Activated naive CD4-positive, alpha-beta T cell treated with anti-CD3 and anti-CD28 coated beads, Interleukin-2, amount 50 U/mL, for 24 hours (primary cell): ENCODE measurements around the gene CCDC60.
"Not testable (repeated sequence)": the region's sequence is repeated elsewhere in the genome, so short reads cannot be mapped to it uniquely, and the experiment has no call there.

Source experiments
- H3K27ac Mint-ChIP-seq: one replicate; pipeline ENCODE4 v1.8.0; 2021; ENCODE audit warnings: mild to moderate bottlenecking, mixed read lengths
- H3K27me3 Mint-ChIP-seq: one replicate; pipeline ENCODE4 v1.8.0; 2021; ENCODE audit warnings: mixed read lengths
- H3K36me3 Mint-ChIP-seq: one replicate; pipeline ENCODE4 v1.8.0; 2021; ENCODE audit warnings: mixed read lengths
- H3K4me1 Mint-ChIP-seq: one replicate; pipeline ENCODE4 v1.8.0; 2021; ENCODE audit warnings: mixed read lengths
- H3K4me3 Mint-ChIP-seq: one replicate; pipeline ENCODE4 v1.8.0; 2021; ENCODE audit warnings: mild to moderate bottlenecking, mixed read lengths
- H3K9me3 Mint-ChIP-seq: one replicate; pipeline ENCODE4 v1.8.0; 2021; ENCODE audit warnings: mixed read lengths

CCDC60 gene

DNA sequence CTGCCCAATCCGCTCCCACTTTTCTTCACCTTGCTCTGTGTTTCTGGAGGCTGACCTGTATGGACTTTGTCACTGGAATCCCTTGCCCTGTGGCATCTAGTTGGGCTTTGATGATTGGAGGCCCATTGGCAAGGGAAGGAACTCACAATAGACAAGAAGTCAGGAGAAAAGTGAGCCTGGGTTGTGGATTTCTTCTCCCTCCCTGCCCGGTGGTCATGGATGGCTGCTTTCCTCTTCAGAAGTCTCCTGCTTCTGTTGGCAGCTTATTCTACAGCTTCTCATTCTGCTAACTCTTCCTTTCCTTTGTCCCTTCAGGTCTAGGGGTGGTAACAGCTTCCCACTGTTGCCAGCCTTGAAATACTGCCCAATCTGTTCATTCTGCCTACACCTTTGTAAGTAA, 13.9 kb upstream of the CCDC60 start:
- Mint-ChIP-seq H3K4me1 (no peaks in the 10 kb centered on the region), H3K9me3 (no peaks in the 10 kb centered on the region), H3K27me3 (peaks cover 3% of the 10 kb centered on the region), H3K36me3 (no peaks in the 10 kb centered on the region), H3K27ac (no peak overlapping the region), H3K4me3 (no peak overlapping the region)

GRCh38 chr12:119322301-119322723, 12.2 kb upstream of the CCDC60 start:
- H3K4me3 Mint-ChIP-seq = no peak overlapping the region

DNA sequence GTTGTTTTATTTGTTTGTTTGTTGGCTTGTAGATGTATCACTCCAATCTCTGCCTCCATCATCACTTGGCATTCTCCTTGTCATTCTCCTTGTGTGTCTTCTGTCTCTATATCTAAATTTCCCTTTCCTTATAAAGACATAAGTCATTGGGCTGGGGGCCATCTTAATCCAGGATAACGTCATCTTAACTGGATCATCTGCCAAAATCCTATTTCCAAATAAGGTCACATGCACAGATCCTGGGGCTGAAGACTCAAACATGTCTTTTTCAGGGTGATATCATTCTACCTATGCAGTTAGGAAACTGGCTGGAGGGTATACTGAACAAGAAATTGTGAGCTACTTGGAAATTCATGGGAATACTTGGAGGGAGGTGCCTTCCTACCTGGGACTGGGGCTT, 8.7 kb upstream of the CCDC60 start:
- Mint-ChIP-seq H3K4me1 (no peaks in the 10 kb centered on the region), H3K27me3 (peaks cover 7% of the 10 kb centered on the region), H3K36me3 (no peaks in the 10 kb centered on the region), H3K4me3 (no peak overlapping the region), H3K9me3 (peaks cover 5% of the 10 kb centered on the region), H3K27ac (no peak overlapping the region)

More at GRCh38 chr12:119322301-119322723, 12.2 kb upstream of the CCDC60 start:
- Mint-ChIP-seq H3K4me1 (no peaks in the 10 kb centered on the region), H3K27ac (no peak overlapping the region), H3K36me3 (no peaks in the 10 kb centered on the region), H3K27me3 (peaks cover 5% of the 10 kb centered on the region), H3K9me3 (no peaks in the 10 kb centered on the region)

GRCh38 chr12:119326341-119326740, 8.2 kb upstream of the CCDC60 start:
- Mint-ChIP-seq H3K4me3 (no peak overlapping the region), H3K4me1 (no peaks in the 10 kb centered on the region), H3K27ac (no peak overlapping the region), H3K27me3 (peaks cover 7% of the 10 kb centered on the region), H3K36me3 (no peaks in the 10 kb centered on the region), H3K9me3 (peaks cover 5% of the 10 kb centered on the region)

DNA sequence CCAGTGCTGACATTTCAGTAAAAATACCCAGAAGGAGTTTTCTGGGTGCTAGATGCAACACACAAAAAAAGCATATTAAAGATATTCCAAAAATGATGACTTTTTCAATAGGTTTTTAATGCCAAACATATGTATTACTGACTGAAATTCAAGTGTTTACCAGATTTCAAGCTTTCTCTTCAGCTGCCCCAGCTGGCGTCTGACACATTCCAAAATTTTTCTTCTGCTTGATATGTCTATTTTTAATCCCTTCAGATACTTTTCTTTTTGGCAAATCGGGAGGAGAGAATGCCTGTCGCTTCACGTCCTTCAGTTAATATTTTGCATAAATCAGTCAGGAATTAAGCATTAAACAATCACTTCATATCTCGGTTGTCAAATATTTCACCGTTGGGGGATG, 7.1 kb upstream of the CCDC60 start:
- H3K27ac Mint-ChIP-seq = no peak overlapping the region

GRCh38 chr12:119328111-119328510, 6.4 kb upstream of the CCDC60 start:
- Mint-ChIP-seq H3K9me3 (peaks cover 5% of the 10 kb centered on the region), H3K36me3 (no peaks in the 10 kb centered on the region), H3K27me3 (peaks cover 10% of the 10 kb centered on the region), H3K4me1 (no peaks in the 10 kb centered on the region), H3K4me3 (no peak overlapping the region), H3K27ac (no peak overlapping the region)

More for the DNA sequence above, 7.1 kb upstream of the CCDC60 start:
- Mint-ChIP-seq H3K4me3 (no peak overlapping the region), H3K36me3 (no peaks in the 10 kb centered on the region), H3K27me3 (peaks cover 6% of the 10 kb centered on the region), H3K9me3 (peaks cover 5% of the 10 kb centered on the region), H3K4me1 (no peaks in the 10 kb centered on the region)

- H3K27me3 Mint-ChIP-seq = peaks cover 2% of the 10 kb centered on the region
- no peak overlapping the region for H3K4me3 Mint-ChIP-seq
- no peaks in the 10 kb centered on the region for H3K36me3 Mint-ChIP-seq
- H3K27ac Mint-ChIP-seq = no peak overlapping the region
- H3K4me1 Mint-ChIP-seq = no peaks in the 10 kb centered on the region
- H3K9me3 Mint-ChIP-seq = no peaks in the 10 kb centered on the region
These were observed 4.2 kb downstream of the CCDC60 start for GRCh38 chr12:119338593-119339363.

DNA sequence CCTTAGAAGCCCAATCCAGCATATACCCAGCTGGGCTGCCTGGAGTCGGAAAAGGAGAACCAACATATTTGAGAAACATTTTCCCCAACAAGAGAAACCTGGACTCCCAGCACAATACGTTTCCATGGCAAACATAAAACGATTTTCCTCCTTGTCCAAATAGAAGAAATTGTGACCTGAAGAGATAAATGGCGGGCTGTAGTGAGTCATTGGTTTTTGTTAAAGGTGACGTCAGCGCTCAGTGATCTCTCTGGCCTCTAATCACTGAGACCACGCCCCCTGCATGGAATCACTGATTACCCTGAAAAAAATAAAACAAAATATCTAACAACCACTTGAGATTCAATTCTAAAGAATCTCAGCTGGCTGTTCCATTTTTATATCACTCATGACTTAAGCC, 6.0 kb downstream of the CCDC60 start:
- Mint-ChIP-seq H3K4me3 (no peak overlapping the region), H3K4me1 (no peaks in the 10 kb centered on the region), H3K9me3 (no peaks in the 10 kb centered on the region), H3K36me3 (no peaks in the 10 kb centered on the region), H3K27ac (no peak overlapping the region), H3K27me3 (peaks cover 1% of the 10 kb centered on the region)

GRCh38 chr12:119341020-119341419, 6.5 kb downstream of the CCDC60 start:
- Mint-ChIP-seq H3K27ac (no peak overlapping the region), H3K4me1 (no peaks in the 10 kb centered on the region), H3K36me3 (no peaks in the 10 kb centered on the region), H3K27me3 (peaks cover 1% of the 10 kb centered on the region), H3K9me3 (no peaks in the 10 kb centered on the region), H3K4me3 (no peak overlapping the region)

DNA sequence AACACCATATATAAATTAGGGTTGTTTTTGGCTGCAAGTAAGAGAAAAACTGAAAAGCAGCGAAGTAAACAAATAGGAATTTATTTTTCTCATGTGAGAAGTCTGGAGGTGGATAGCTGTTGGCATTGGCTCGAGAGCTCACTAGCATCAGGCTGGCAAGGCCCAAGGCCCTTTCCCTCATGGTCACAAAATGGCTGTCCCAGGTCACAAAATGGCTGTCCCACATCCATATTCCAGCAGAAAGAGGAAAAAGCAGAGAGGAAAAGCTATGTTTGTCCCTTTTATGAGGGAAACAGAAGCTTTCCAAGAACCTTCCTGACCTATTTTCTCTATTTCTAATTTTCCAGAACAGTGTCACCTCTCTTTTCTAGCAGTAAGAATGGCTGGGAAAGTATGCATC, 7.5 kb downstream of the CCDC60 start:
- H3K27me3 Mint-ChIP-seq = peaks cover 1% of the 10 kb centered on the region
- H3K4me1 Mint-ChIP-seq = no peaks in the 10 kb centered on the region
- H3K27ac Mint-ChIP-seq = no peak overlapping the region
- H3K4me3 Mint-ChIP-seq = no peak overlapping the region
- no peaks in the 10 kb centered on the region for H3K36me3 Mint-ChIP-seq
- H3K9me3 Mint-ChIP-seq = no peaks in the 10 kb centered on the region

GRCh38 chr12:119343130-119343529, 8.6 kb downstream of the CCDC60 start:
- Mint-ChIP-seq H3K27ac (no peak overlapping the region), H3K4me1 (no peaks in the 10 kb centered on the region), H3K9me3 (no peaks in the 10 kb centered on the region), H3K4me3 (no peak overlapping the region), H3K27me3 (no peaks in the 10 kb centered on the region), H3K36me3 (no peaks in the 10 kb centered on the region)

DNA sequence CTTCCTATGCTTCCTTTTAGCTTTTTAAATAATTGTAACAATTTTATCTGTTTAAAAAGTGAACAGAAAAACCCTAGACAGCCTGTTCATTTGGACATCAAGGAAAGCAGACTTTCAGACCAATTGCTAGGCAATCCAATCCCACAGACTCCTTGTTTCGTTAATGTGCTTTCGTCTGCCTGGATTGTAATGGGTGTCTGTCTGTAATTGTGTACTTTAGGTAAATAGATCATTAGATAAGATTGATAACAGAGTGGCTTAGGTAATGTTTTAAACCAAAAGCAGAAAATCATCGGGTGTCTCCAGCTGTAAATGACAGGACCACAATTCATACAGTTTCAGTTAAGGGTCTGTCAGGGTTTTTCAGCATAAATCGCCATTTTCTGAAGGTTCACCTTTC, 19.6 kb downstream of the CCDC60 start:
- Mint-ChIP-seq H3K27me3 (peaks cover 3% of the 10 kb centered on the region), H3K4me1 (no peaks in the 10 kb centered on the region), H3K4me3 (no peak overlapping the region), H3K27ac (no peak overlapping the region), H3K36me3 (peaks cover 1% of the 10 kb centered on the region), H3K9me3 (no peaks in the 10 kb centered on the region)

GRCh38 chr12:119360366-119360765, 25.8 kb downstream of the CCDC60 start:
- not testable (repeated sequence) for H3K36me3 Mint-ChIP-seq, H3K27ac Mint-ChIP-seq, H3K9me3 Mint-ChIP-seq, H3K4me1 Mint-ChIP-seq, H3K4me3 Mint-ChIP-seq, H3K27me3 Mint-ChIP-seq

DNA sequence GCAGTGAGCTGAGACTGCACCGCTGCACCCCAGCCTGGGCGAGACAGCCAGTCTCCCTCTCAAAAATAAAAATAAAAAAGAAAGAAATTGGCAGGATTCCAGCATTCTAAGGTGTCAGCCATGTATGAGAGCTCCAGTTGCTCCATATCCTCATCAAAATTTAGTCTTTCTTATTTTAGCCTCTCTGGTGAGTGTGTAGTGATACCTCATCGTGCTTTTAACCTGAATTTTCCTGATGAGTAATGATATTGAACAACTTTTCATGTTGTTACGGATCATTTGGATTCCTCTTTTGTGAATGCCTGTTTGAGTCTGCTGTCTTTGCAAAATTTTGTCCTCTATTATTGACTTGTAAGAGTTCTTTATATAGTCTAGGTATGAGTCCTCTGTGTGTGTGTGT, 28.5 kb downstream of the CCDC60 start:
- Mint-ChIP-seq H3K9me3 (no peaks in the 10 kb centered on the region), H3K27me3 (no peaks in the 10 kb centered on the region), H3K27ac (no peak overlapping the region), H3K4me1 (no peaks in the 10 kb centered on the region), H3K4me3 (no peak overlapping the region), H3K36me3 (no peaks in the 10 kb centered on the region)

GRCh38 chr12:119363490-119363889, 29.0 kb downstream of the CCDC60 start:
- no peaks in the 10 kb centered on the region for H3K27me3 Mint-ChIP-seq
- H3K4me3 Mint-ChIP-seq = no peak overlapping the region
- no peak overlapping the region for H3K27ac Mint-ChIP-seq
- no peaks in the 10 kb centered on the region for H3K4me1 Mint-ChIP-seq
- H3K36me3 Mint-ChIP-seq = no peaks in the 10 kb centered on the region
- H3K9me3 Mint-ChIP-seq = no peaks in the 10 kb centered on the region

- H3K9me3 Mint-ChIP-seq = no peaks in the 10 kb centered on the region
- H3K4me1 Mint-ChIP-seq = no peaks in the 10 kb centered on the region
- no peaks in the 10 kb centered on the region for H3K27me3 Mint-ChIP-seq
- H3K4me3 Mint-ChIP-seq = no peak overlapping the region
- no peak overlapping the region for H3K27ac Mint-ChIP-seq
- H3K36me3 Mint-ChIP-seq = no peaks in the 10 kb centered on the region
These were observed 30.9 kb downstream of the CCDC60 start for GRCh38 chr12:119365451-119365850.

DNA sequence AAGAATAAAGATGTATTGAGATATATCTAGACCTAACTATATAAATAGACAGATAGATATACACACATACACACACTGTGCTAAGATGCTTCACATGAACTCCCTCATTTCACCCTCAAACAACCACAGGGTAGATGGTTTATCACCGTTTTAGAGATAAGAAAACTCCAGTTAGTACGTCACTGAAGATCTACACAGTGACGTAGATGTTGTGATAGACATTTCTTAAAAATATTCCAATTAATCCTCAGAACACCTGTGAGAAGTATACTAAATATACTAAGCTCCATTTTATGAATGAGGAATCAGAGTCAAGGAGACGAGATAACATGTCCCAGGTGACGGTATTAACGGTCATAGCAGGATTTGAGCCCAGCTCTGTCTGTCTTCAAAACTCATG, 31.5 kb downstream of the CCDC60 start:
- H3K27me3 Mint-ChIP-seq = no peaks in the 10 kb centered on the region
- H3K4me3 Mint-ChIP-seq = no peak overlapping the region
- H3K27ac Mint-ChIP-seq = no peak overlapping the region
- H3K9me3 Mint-ChIP-seq = no peaks in the 10 kb centered on the region
- H3K36me3 Mint-ChIP-seq = no peaks in the 10 kb centered on the region
- H3K4me1 Mint-ChIP-seq = no peaks in the 10 kb centered on the region
